GM12801 (cell line): ENCODE data around the gene ACTL7A.

Experiments
- CTCF ChIP-seq: IDR thresholded peaks from one replicate; pipeline ENCODE4 v1.5.1; 2011; ENCODE audit warnings: control low read depth; ENCODE audit not compliant: insufficient read length; ENCODE audit errors: extremely low read depth

The ACTL7A gene

GRCh38 chr9:108831496-108832178 lies 30.4 kb upstream of the ACTL7A start:
- TF ChIP-seq CTCF, result no peak

- no peak for TF ChIP-seq CTCF
Measured at GRCh38 chr9:108832179-108832500, 29.9 kb upstream of the ACTL7A start.

GRCh38 chr9:108834959-108835665 lies 27.0 kb upstream of the ACTL7A start:
- TF ChIP-seq CTCF, result no peak

- TF ChIP-seq CTCF, result no peak
Measured at GRCh38 chr9:108835831-108836230, 26.2 kb upstream of the ACTL7A start.

GRCh38 chr9:108836319-108836718 lies 25.7 kb upstream of the ACTL7A start:
- TF ChIP-seq CTCF, result no peak

- no peak for TF ChIP-seq CTCF
Measured at GRCh38 chr9:108836781-108837180, 25.3 kb upstream of the ACTL7A start.

- TF ChIP-seq CTCF, result no peak
Measured at GRCh38 chr9:108837530-108837929, 24.5 kb upstream of the ACTL7A start.
